Measurements from ENCODE around the gene DNM2. TPM values are rescaled to one million over a fixed set of nuclear protein-coding genes. Genes with fewer than 3 reads are reported as not detected.

DNM2 gene
- total RNA-seq, 4 donors from 2014 or later: 353 to 827 (median 464) TPM

GRCh38 chr19:10691883-10692282, 26.0 kb upstream of the DNM2 start:
- DNase-seq: no peak
- H3K27me3 ChIP-seq: no peaks in the 10 kb centered on the region
- peaks cover 0 to 10% (median 7%) of the 10 kb centered on the region in 4 donors for H3K4me1 ChIP-seq
- no peak for TF ChIP-seq POLR2A (IDR thresholded peaks at IDR 0.05)
- TF ChIP-seq CTCF (IDR thresholded peaks at IDR 0.05): no peak
- H3K9me3 ChIP-seq: peaks cover 0 to 4% (median 0%) of the 10 kb centered on the region in 4 donors
- H3K4me3 ChIP-seq: no peak overlapping the region
- H3K27ac ChIP-seq: no peak overlapping the region
- H3K36me3 ChIP-seq: peaks cover 0 to 56% (median 0%) of the 10 kb centered on the region in 3 donors

- no peak for DNase-seq
- peaks cover 0 to 10% (median 7%) of the 10 kb centered on the region in 4 donors for H3K4me1 ChIP-seq
- no peak overlapping the region for H3K4me3 ChIP-seq
- no peak overlapping the region for H3K27ac ChIP-seq
- H3K27me3 ChIP-seq: no peaks in the 10 kb centered on the region
- peaks cover 0 to 47% (median 0%) of the 10 kb centered on the region in 3 donors for H3K36me3 ChIP-seq
- peaks cover 0 to 4% (median 0%) of the 10 kb centered on the region in 4 donors for H3K9me3 ChIP-seq
- TF ChIP-seq CTCF (IDR thresholded peaks at IDR 0.05) (no peak), POLR2A (IDR thresholded peaks at IDR 0.05) (no peak)
Observed at GRCh38 chr19:10692673-10693264, 25.1 kb upstream of the DNM2 start.

- no peaks in the 10 kb centered on the region for H3K27me3 ChIP-seq
- H3K27ac ChIP-seq: no peak overlapping the region
- peaks cover 0 to 10% (median 7%) of the 10 kb centered on the region in 4 donors for H3K4me1 ChIP-seq
- no peak overlapping the region for H3K4me3 ChIP-seq
- H3K9me3 ChIP-seq: peaks cover 0 to 4% (median 0%) of the 10 kb centered on the region in 4 donors
- DNase-seq: no peak
- peaks cover 0 to 27% (median 0%) of the 10 kb centered on the region in 3 donors for H3K36me3 ChIP-seq
- TF ChIP-seq POLR2A (IDR thresholded peaks at IDR 0.05) (no peak), CTCF (IDR thresholded peaks at IDR 0.05) (no peak)
Observed at GRCh38 chr19:10694706-10695307, 23.1 kb upstream of the DNM2 start.

- Histone ChIP-seq H3K27ac (no peak overlapping the region), H3K4me3 (peak overlapping the region in 3 of 4 donors; percentile 3 to 29 (median 23)), H3K9me3 (peaks cover 0 to 4% (median 0%) of the 10 kb centered on the region in 4 donors), H3K27me3 (no peaks in the 10 kb centered on the region), H3K4me1 (peaks cover 0 to 10% (median 7%) of the 10 kb centered on the region in 4 donors), H3K36me3 (peaks cover 0 to 18% (median 0%) of the 10 kb centered on the region in 3 donors)
- DNase-seq: peak; percentile 79 to 96 (median 96)
- TF ChIP-seq POLR2A (IDR thresholded peaks at IDR 0.05) (no peak), CTCF (IDR thresholded peaks at IDR 0.05) (no peak)
Observed at GRCh38 chr19:10695401-10696398, 22.2 kb upstream of the DNM2 start.

DNA sequence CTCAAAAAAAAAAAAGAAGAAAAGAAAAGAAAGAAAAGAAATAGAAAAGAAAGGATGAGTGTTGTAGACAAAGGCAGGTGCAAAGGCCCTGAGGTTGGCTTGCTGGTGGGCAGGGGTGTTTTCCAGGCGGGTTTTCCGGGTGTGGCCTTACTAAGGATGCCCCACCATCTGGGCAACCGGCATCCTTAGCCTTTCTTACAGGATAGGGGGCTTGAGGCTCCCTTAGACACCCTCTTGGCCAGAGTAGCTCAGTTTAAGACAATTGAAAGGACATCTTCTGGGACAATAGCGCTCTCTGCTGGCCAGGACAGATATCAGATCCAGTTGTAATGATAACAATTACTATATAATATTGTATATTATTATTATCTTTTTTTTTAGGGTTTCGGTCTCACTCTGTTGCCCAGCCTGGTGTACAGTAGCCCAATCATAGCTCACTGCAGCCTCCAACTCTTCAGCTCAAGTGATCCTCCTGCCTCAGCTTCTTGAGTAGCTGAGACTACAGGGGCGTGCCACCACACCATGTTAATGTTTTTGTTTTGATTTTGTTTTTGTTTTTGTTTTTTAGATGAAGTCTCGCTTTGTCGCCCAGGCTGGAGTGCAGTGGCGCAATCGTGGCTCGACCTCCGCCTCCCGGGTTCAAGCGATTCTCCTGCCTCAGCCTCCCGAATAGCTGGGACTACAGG, 18.1 kb upstream of the DNM2 start:
- H3K27me3 ChIP-seq: no peaks in the 10 kb centered on the region
- DNase-seq: peak in 2 of 3 donors; percentile 71 to 87
- H3K27ac ChIP-seq: no peak overlapping the region
- TF ChIP-seq POLR2A (IDR thresholded peaks at IDR 0.05) (no peak), CTCF (IDR thresholded peaks at IDR 0.05) (peak; percentile 26 to 61 (median 56))
- H3K9me3 ChIP-seq: peaks cover 0 to 4% (median 0%) of the 10 kb centered on the region in 4 donors
- peaks cover 4 to 23% (median 11%) of the 10 kb centered on the region in 4 donors for H3K4me1 ChIP-seq
- H3K4me3 ChIP-seq: no peak overlapping the region
- no peaks in the 10 kb centered on the region for H3K36me3 ChIP-seq

Measured in Peyer's patch (tissue), 4 donors.